Activated gamma-delta T cell treated with anti-CD3 and anti-CD28 coated beads, Interleukin-2, amount 50 U/mL, for 16 hours (primary cell): ENCODE results near the gene AREL1.
A peak's percentile ranks its signal among the peaks of the same experiment; 100 is the strongest.
"Not testable (repeated sequence)": the region's sequence is repeated elsewhere in the genome, so short reads cannot be mapped to it uniquely, and the experiment has no call there.

Experiments
- DNase-seq: peaks from one replicate; pipeline ENCODE4 v3.0.0-alpha.2; 2020; ENCODE audit warnings: low read depth

AREL1 gene, protein sequence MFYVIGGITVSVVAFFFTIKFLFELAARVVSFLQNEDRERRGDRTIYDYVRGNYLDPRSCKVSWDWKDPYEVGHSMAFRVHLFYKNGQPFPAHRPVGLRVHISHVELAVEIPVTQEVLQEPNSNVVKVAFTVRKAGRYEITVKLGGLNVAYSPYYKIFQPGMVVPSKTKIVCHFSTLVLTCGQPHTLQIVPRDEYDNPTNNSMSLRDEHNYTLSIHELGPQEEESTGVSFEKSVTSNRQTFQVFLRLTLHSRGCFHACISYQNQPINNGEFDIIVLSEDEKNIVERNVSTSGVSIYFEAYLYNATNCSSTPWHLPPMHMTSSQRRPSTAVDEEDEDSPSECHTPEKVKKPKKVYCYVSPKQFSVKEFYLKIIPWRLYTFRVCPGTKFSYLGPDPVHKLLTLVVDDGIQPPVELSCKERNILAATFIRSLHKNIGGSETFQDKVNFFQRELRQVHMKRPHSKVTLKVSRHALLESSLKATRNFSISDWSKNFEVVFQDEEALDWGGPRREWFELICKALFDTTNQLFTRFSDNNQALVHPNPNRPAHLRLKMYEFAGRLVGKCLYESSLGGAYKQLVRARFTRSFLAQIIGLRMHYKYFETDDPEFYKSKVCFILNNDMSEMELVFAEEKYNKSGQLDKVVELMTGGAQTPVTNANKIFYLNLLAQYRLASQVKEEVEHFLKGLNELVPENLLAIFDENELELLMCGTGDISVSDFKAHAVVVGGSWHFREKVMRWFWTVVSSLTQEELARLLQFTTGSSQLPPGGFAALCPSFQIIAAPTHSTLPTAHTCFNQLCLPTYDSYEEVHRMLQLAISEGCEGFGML

GRCh38 chr14:74712499-74713394 is at the start of gene AREL1, which contains the start of gene FCF1:
Gene AREL1 (minus strand): TSS chr14:74713080. CDS start chr14:74685615, 27,465 bp downstream.
Gene FCF1 (plus strand): TSS chr14:74713144. CDS start chr14:74713198, 54 bp downstream.
- peak; percentile 69 for DNase-seq

GRCh38 chr14:74758505-74758904 is 45.6 kb upstream of the AREL1 start:
- not testable (repeated sequence) for DNase-seq

- no peak for DNase-seq
Measured at GRCh38 chr14:74756326-74756725, 43.4 kb upstream of the AREL1 start.

GRCh38 chr14:74754899-74755298 is 42.0 kb upstream of the AREL1 start:
- DNase-seq: no peak

GRCh38 chr14:74754157-74754556 is 41.3 kb upstream of the AREL1 start:
- no peak for DNase-seq

DNA sequence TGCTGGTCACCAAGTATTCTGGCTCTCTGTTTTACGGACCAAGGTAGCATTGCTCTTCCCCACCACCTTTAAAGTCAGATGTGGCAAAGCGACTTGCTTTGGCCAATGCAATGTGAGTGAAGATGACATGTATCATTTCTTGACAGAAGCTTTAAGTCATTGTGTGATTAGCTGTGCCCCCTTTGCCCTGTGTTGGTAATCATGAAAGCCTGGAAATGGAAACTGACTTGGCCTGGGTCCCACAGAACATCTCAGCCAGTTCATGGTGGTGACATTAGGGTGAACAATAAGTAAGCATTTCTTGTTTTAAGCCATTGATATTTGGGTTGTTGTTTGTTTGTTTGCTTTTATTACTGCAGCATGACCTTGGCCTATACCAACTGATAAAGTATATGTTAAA is 34.4 kb upstream of the AREL1 start:
- DNase-seq: no peak

- no peak for DNase-seq
Measured at GRCh38 chr14:74739293-74740030, 26.6 kb upstream of the AREL1 start.

- DNase-seq: no peak
Measured at GRCh38 chr14:74737753-74738325, 25.0 kb upstream of the AREL1 start.

- DNase-seq: no peak
Measured at GRCh38 chr14:74735125-74735524, 22.2 kb upstream of the AREL1 start.

DNA sequence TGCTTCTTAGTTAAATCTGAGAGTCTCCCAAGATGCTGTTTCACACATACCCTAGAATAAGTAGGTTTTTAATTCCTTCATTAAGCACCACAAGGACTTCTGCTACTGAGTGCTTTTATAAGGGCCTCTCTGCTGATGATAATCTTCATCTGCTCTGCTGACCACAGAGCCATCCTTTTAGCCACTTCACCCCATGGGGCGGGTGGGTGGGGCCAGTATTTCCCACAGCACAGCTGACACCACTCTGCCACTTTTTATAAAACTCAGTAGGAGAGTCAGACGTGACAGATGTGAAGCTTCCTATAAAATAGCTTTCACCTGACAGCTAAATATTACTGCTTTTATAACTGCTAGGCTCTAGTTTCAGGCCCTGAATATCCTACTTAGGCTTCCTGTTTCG is 20.3 kb upstream of the AREL1 start:
- DNase-seq: no peak

DNA sequence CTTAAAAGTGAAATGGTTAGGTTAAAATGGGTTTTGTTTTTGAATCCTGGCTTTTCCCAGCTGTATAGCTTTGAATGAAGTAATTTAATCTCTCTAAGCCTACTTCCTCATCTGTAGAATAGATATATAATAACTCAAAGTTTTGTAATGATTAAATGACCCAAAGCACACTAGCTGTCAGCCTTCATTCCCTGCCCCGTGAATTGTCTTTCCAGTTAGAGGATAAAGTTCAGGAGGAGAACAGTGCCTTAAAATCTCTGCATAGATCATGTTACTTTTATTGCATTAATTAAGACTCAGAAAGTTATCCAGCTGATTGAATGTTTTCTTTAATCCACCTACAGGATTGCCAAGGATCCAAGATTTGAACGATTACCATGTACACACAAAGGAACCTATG is 19.5 kb upstream of the AREL1 start:
- DNase-seq: no peak

DNA sequence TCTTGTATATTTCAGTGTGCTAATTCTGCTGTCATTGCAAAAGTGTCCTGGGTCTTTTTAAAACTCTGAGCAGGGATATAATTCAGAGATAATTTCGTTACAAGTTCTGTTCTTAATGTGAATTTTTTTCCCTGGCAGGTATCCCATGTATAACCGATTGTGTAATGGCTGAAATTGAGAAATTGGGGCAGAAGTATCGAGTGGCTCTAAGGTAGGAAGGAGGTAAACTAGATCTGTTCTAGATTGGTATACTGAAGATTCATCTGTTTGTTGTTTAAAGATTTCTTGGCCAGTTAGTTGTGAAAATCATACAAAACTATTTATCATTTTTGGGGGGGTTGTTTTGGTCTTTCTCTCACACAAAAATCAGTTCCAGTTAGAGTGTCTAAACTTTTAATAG is 10.3 kb upstream of the AREL1 start:
- no peak for DNase-seq

GRCh38 chr14:74720526-74720925 is 7.6 kb upstream of the AREL1 start:
- no peak for DNase-seq

GRCh38 chr14:74713395-74713735 is 485 bp upstream of the AREL1 start:
- DNase-seq: no peak

DNA sequence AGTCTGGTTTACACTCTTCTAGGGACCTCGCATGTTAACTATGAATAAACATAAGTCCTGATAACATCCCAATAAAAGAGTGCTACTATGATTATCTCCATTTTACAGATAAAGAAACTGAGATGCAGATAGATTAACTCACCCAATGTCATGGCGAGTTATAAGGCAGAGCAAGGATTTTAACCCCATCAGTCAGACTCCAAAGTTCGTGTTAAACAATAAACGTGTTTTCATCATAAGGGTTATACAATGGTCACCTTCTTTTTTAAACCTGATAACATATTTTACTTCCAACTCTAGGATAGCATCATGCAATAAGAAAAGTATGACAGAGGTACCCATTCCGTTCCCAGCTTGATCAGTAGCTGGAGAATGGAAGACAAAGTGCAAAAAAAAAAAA is 1.2 kb downstream of the AREL1 start:
- DNase-seq: no peak

DNA sequence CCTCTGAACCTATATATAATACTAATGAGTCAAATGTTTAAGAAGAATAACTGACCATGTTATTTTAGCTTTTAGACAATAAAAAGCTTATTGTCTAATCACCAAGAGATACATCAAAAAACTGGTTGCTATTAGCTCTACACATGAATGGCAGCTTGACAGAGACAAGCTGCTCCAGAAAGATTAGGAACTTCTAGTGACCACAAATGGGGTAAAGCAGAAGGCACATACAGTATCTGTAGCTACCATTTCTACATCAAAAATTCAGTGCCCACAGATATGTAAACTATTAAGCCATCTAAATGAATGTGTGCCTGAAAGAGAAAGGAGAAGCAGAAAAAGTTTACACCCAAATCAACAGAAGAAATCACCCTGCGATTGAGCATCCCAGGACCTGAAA is 2.4 kb downstream of the AREL1 start:
- DNase-seq: no peak

DNA sequence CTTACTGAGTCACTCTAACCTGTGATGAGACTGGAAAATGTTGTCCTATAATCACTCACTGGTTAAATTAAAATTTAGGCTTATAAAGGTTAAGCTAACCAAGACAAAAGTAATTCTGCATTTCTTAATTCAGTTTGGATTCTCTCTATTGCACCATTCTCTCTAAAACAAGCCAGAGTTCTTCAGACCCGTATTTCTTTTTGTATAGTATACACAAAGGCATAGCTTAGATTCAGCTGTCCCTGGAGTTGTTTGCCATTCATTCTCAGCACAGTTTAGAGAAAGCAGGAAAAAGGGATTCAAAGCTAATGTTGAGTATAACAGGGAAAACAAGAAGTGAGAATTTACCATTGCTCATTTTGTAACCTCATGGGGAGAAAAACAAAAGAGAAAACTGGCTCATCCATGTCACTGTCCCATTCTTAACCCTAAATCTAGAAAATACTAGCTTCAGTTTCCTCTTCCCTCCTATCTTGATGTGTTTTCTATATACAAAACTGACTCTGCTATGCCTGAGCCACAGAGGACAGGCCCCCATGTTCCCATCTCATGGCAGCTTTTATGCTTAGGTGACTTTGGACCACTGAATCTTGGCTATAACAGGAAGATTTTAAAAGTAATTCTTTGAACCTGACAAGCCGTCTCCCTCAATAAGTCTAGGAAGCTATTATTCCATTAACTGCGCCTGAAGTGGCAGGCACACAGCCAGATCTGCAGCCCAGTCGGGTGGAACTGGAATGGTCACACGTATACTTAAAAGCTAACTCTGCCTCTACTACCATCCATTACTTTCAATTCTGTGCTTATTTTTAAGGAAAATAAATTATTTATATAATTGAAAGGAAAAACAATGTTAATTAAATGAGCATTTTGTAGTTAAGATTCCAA is 7.0 kb downstream of the AREL1 start:
- no peak for DNase-seq

GRCh38 chr14:74704656-74705055 is 8.2 kb downstream of the AREL1 start:
- DNase-seq: no peak

- no peak for DNase-seq
Measured at GRCh38 chr14:74703043-74703442, 9.8 kb downstream of the AREL1 start.

DNA sequence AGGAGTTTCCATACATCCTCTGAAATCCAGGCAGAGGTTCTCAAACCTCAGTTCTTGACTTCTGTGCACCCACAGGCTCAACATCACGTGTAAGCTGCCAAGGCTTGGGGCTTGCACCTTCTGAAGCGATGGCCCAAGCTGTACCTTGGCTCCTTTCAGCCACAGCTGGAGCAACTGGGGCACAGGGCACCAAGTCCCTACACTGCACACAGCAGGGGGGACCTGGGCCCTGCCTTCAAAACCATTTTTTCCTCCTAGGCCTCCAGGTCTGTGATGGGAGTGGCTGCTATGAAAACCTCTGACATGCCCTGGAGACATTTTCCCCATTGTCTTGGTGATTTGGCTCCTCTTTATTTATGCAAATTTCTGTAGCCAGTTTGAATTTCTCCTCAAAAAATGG is 10.6 kb downstream of the AREL1 start:
- no peak for DNase-seq
